ENCODE results near the gene ATF6. TPM values are rescaled to one million over a fixed set of nuclear protein-coding genes. Genes with fewer than 3 reads are reported as not detected.

The ATF6 gene
- total and polyA plus RNA-seq, 12 donors = 2.6 to 20.9 (median 15.2) TPM

DNA sequence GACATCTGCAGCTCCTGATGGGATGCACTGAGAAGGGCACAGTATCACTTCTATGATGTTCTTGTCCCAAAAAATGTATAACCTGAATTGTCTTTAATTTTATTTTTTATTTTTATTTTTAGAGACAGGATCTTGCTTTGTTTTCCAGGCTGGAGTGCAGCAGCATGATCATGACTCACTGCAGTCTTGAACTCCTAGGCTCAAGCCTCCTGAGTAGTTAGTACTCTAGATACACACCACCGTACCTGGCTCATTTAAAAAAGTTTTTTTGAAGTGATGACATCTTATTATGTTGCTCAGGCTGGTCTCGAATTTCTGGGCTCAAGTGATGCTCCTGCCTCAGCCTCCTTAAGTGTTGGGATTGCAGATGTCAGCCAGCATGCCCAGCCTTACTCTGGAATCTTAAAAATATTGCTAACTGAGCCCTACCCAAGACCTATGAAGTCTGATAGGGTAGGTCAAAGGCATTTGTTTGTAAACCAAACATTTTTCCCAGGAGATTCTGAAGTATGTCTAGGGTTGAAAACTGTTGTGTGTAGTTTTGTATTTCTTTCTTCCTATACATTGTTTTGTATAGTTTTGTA lies 68.9 kb downstream of the ATF6 start:
- TF ChIP-seq, protein P1, sequence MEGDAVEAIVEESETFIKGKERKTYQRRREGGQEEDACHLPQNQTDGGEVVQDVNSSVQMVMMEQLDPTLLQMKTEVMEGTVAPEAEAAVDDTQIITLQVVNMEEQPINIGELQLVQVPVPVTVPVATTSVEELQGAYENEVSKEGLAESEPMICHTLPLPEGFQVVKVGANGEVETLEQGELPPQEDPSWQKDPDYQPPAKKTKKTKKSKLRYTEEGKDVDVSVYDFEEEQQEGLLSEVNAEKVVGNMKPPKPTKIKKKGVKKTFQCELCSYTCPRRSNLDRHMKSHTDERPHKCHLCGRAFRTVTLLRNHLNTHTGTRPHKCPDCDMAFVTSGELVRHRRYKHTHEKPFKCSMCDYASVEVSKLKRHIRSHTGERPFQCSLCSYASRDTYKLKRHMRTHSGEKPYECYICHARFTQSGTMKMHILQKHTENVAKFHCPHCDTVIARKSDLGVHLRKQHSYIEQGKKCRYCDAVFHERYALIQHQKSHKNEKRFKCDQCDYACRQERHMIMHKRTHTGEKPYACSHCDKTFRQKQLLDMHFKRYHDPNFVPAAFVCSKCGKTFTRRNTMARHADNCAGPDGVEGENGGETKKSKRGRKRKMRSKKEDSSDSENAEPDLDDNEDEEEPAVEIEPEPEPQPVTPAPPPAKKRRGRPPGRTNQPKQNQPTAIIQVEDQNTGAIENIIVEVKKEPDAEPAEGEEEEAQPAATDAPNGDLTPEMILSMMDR (IDR thresholded peaks at IDR 0.05) = no peak
- no peak for DNase-seq
- ATAC-seq = no peak
- H3K9me3 ChIP-seq = peaks cover 0 to 13% (median 0%) of the 10 kb centered on the region in 11 donors
- H3K27me3 ChIP-seq = no peaks in the 10 kb centered on the region
- H3K4me3 ChIP-seq = no peak overlapping the region
- peaks cover 0 to 35% (median 0%) of the 10 kb centered on the region in 9 donors for H3K36me3 ChIP-seq
- WGBS, 2 donors = 68 to 78% methylated on average over 2 of the region's 2 CpGs
- peaks cover 0 to 6% (median 0%) of the 10 kb centered on the region in 9 donors for H3K4me1 ChIP-seq
- intact Hi-C loops (cut with DNase I) = no loop called here
- H3K27ac ChIP-seq = no peak overlapping the region

DNA sequence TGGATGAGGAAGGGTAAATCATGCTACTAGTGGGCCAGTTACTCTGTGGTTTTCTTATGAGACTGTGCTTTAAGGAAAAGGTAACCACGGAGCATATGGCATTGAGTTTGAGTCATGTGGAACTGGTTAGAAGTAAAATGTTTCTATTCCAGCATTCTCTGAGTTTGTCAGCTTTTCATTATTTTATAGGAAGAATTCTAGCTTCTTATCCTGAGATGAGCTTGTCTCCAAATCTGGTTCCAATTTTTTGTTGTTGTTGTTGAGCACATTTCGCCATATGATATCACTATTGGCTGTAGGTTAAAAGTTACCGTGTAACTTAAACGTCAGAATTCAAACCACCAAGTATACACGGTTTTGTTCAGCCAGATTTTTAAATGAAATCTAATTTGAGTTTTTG lies 69.9 kb downstream of the ATF6 start:
- no peak overlapping the region for H3K27ac ChIP-seq
- H3K4me1 ChIP-seq = peaks cover 0 to 6% (median 0%) of the 10 kb centered on the region in 9 donors
- TF ChIP-seq, protein P1 (IDR thresholded peaks at IDR 0.05) = no peak
- DNase-seq = no peak
- no peak for ATAC-seq
- peaks cover 0 to 13% (median 0%) of the 10 kb centered on the region in 11 donors for H3K9me3 ChIP-seq
- H3K36me3 ChIP-seq = peaks cover 0 to 42% (median 0%) of the 10 kb centered on the region in 9 donors
- H3K4me3 ChIP-seq = no peak overlapping the region
- H3K27me3 ChIP-seq = no peaks in the 10 kb centered on the region
- WGBS, 2 donors = 90 to 92% methylated on average over 5 of the region's 5 CpGs
- intact Hi-C loops (cut with DNase I) = no loop called here

DNA sequence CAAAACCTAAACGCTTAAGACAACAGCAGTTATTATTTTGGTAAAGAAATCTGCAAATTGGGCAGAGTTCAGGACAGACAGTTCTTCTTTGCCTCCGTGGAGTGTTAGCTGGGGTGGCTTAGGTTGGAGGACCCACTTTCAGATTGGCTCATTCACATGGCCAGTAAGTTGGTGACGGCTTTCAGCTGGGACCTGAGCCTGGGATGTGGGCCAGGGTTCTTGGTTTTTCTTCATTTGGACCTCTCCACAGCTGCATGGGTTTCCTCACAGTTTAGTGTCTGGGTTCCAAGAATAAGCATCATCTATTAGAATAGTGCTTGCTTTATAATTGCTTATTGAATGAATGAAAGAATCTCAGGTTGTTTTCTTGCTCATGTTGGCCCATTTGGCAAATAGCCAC lies 72.2 kb downstream of the ATF6 start:
- DNase-seq = peak in 1 of 2 donors; percentile 4
- WGBS, 2 donors = 75 to 79% methylated on average over 3 of the region's 3 CpGs
- no peaks in the 10 kb centered on the region for H3K27me3 ChIP-seq
- H3K27ac ChIP-seq = no peak overlapping the region
- peaks cover 0 to 9% (median 0%) of the 10 kb centered on the region in 11 donors for H3K9me3 ChIP-seq
- TF ChIP-seq, protein P1 (IDR thresholded peaks at IDR 0.05) = no peak
- peaks cover 0 to 6% (median 0%) of the 10 kb centered on the region in 9 donors for H3K4me1 ChIP-seq
- intact Hi-C loops (cut with DNase I) = no loop called here
- peaks cover 0 to 52% (median 0%) of the 10 kb centered on the region in 9 donors for H3K36me3 ChIP-seq
- peak in 3 of 8 donors; percentile 25 to 83 (median 71) for ATAC-seq
- H3K4me3 ChIP-seq = no peak overlapping the region

- H3K36me3 ChIP-seq = peaks cover 0 to 55% (median 0%) of the 10 kb centered on the region in 9 donors
- peaks cover 0 to 4% (median 0%) of the 10 kb centered on the region in 11 donors for H3K9me3 ChIP-seq
- TF ChIP-seq, protein P1 (IDR thresholded peaks at IDR 0.05) = no peak
- no peaks in the 10 kb centered on the region for H3K27me3 ChIP-seq
- intact Hi-C loops (cut with DNase I) = no loop called here
- H3K4me1 ChIP-seq = peaks cover 0 to 9% (median 0%) of the 10 kb centered on the region in 9 donors
- H3K4me3 ChIP-seq = no peak overlapping the region
- no peak overlapping the region for H3K27ac ChIP-seq
- ATAC-seq = no peak
- no peak for DNase-seq
These were observed 72.8 kb downstream of the ATF6 start for GRCh38 chr1:161838885-161839284.

Data from heart right ventricle (tissue), 16 donors.